Testis (tissue), 2 donors: ENCODE data around the gene FGB.

Experiments
- POLR2A ChIP-seq: fragments of 450-650 bp; IDR thresholded peaks from one replicate; pipeline ENCODE4 v1.6.1; 2017; ENCODE audit warnings: antibody characterized with exemption, mild to moderate bottlenecking, moderate library complexity
- TF ChIP-seq, protein P1 (sequence below), 3 experiments: fragments of 450-650 bp in 2 of 3; fragments of 200-600 bp in 1 of 3; sonication (generic) in 1 of 3; IDR thresholded peaks; one replicate each; pipeline ENCODE4 v1.5.1; 2016 to 2019; ENCODE audit warnings: antibody characterized with exemption in 3 of 3, mild to moderate bottlenecking in 2 of 3, moderate library complexity in 1 of 3

DNA sequence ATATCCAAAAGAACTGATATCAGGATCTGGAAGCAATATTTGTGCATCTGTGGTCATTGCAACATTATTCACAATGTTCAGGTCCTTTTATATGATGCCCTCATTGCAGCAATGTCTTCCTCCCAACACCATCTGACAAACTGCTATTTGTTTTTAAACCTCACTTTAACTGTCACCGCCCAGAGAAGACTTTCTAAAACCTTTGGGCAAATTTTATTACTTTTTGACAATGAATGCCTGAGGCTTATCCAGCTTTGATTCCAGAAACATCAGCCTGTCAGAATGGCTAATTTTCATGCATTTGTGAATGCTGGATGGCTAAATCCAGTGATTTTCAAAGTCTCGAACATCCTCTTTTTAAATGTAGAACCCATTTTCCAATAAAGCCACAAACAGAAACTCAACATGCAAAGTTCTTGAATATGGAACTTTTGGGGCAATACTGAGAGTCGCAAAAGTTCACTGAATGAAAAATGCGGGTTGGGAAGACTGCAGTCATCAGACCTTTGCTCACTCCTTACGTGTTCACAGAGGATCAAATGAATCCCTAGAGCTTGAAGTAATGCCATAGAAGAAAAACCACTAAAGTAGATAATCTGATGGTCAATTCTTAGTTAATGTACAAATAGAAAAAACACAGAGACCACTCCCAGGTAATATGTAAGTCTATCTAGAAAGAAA, 10.5 kb downstream of the FGB start:
- TF ChIP-seq, protein P1, sequence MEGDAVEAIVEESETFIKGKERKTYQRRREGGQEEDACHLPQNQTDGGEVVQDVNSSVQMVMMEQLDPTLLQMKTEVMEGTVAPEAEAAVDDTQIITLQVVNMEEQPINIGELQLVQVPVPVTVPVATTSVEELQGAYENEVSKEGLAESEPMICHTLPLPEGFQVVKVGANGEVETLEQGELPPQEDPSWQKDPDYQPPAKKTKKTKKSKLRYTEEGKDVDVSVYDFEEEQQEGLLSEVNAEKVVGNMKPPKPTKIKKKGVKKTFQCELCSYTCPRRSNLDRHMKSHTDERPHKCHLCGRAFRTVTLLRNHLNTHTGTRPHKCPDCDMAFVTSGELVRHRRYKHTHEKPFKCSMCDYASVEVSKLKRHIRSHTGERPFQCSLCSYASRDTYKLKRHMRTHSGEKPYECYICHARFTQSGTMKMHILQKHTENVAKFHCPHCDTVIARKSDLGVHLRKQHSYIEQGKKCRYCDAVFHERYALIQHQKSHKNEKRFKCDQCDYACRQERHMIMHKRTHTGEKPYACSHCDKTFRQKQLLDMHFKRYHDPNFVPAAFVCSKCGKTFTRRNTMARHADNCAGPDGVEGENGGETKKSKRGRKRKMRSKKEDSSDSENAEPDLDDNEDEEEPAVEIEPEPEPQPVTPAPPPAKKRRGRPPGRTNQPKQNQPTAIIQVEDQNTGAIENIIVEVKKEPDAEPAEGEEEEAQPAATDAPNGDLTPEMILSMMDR (IDR thresholded peaks at IDR 0.05), result no peak
- TF ChIP-seq POLR2A, result no peak
